ENCODE measurements around the gene LPAR2. TPM values are rescaled to one million over a fixed set of nuclear protein-coding genes. Genes with fewer than 3 reads are reported as not detected.

LPAR2 gene
- total and polyA plus RNA-seq, 2 of the 13 experiments (the other 11 are each of a cell fraction or from before 2014, with no cell fraction given): 0.86 to 3.6 TPM

- TF ChIP-seq, protein P1, sequence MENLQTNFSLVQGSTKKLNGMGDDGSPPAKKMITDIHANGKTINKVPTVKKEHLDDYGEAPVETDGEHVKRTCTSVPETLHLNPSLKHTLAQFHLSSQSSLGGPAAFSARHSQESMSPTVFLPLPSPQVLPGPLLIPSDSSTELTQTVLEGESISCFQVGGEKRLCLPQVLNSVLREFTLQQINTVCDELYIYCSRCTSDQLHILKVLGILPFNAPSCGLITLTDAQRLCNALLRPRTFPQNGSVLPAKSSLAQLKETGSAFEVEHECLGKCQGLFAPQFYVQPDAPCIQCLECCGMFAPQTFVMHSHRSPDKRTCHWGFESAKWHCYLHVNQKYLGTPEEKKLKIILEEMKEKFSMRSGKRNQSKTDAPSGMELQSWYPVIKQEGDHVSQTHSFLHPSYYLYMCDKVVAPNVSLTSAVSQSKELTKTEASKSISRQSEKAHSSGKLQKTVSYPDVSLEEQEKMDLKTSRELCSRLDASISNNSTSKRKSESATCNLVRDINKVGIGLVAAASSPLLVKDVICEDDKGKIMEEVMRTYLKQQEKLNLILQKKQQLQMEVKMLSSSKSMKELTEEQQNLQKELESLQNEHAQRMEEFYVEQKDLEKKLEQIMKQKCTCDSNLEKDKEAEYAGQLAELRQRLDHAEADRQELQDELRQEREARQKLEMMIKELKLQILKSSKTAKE (CRISPR knock-in tag; IDR thresholded peaks at IDR 0.05; ENCODE audit: borderline replicate concordance): no peak
Measured at GRCh38 chr19:19594381-19594780, 33.6 kb downstream of the LPAR2 start (continued).

- 46% methylated on average over 6 of the region's 10 CpGs for WGBS (ENCODE audit: low lambda C conversion rate)
- Histone ChIP-seq H3K4me1 (ENCODE audit: insufficient read depth, low read length) (peaks cover 5% of the 10 kb centered on the region), H3K4me2 (ENCODE audit: low read depth, low read length) (no peak overlapping the region), H3K79me2 (ENCODE audit: insufficient read depth, low read length) (no peaks in the 10 kb centered on the region), H2AFZ (ENCODE audit: low read length) (no peak overlapping the region), H3K27me3 (ENCODE audit: control insufficient read depth in 1 of 2, insufficient read depth in 2 of 2, low read length in 2 of 2) (peaks cover 0 to 7% of the 10 kb centered on the region in 2 experiments; a peak in 3 of 5 replicates), H3K9ac (ENCODE audit: insufficient read depth, low read depth, low read length) (no peak overlapping the region), H3K9me3 (ENCODE audit: low read length) (no peaks in the 10 kb centered on the region), H3K36me3 (replicated peaks in 1 of 2; ENCODE audit: control insufficient read depth in 1 of 2, insufficient read depth in 2 of 2, low read length in 2 of 2) (no peaks in the 10 kb centered on the region), H4K20me1 (ENCODE audit: insufficient read depth, low read length) (no peaks in the 10 kb centered on the region), H3K4me3 (replicated peaks in 1 of 3; ENCODE audit: insufficient read depth in 1 of 3, low read depth in 2 of 3, low read length in 3 of 3) (no peak overlapping the region), H3K27ac (ENCODE audit: extremely low read length, insufficient read depth, low read length) (no peak overlapping the region)
- POLR2A ChIA-PET: no interaction called here
- DNase-seq (ENCODE audit: low spot score): no peak
- BruUV-seq (replicated peaks): no TSS peak
- in situ Hi-C loops (cut with HindIII; ENCODE audit: extremely low pct_ligation_motif_present, low pct_unique_long_range_greater_than_20kb) (no loop called here), intact Hi-C loops (cut with micrococcal nuclease; ENCODE audit: unreplicated experiment) (no loop called here)
- no peak for TF ChIP-seq ZNF615 (CRISPR knock-in tag; IDR thresholded peaks at IDR 0.05; ENCODE audit: borderline replicate concordance)
- TF ChIP-seq, protein P2, sequence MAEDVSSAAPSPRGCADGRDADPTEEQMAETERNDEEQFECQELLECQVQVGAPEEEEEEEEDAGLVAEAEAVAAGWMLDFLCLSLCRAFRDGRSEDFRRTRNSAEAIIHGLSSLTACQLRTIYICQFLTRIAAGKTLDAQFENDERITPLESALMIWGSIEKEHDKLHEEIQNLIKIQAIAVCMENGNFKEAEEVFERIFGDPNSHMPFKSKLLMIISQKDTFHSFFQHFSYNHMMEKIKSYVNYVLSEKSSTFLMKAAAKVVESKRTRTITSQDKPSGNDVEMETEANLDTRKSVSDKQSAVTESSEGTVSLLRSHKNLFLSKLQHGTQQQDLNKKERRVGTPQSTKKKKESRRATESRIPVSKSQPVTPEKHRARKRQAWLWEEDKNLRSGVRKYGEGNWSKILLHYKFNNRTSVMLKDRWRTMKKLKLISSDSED (CRISPR knock-in tag; IDR thresholded peaks at IDR 0.05): no peak
- no peak for TF ChIP-seq MTA3 (CRISPR knock-in tag; IDR thresholded peaks at IDR 0.05)
- TF ChIP-seq, protein P3, sequence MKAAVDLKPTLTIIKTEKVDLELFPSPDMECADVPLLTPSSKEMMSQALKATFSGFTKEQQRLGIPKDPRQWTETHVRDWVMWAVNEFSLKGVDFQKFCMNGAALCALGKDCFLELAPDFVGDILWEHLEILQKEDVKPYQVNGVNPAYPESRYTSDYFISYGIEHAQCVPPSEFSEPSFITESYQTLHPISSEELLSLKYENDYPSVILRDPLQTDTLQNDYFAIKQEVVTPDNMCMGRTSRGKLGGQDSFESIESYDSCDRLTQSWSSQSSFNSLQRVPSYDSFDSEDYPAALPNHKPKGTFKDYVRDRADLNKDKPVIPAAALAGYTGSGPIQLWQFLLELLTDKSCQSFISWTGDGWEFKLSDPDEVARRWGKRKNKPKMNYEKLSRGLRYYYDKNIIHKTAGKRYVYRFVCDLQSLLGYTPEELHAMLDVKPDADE (CRISPR knock-in tag; IDR thresholded peaks at IDR 0.05): no peak
- no peak for TF ChIP-seq ZNF777 (CRISPR knock-in tag; IDR thresholded peaks at IDR 0.05)
- TF ChIP-seq FOXC1 (CRISPR knock-in tag; IDR thresholded peaks at IDR 0.05; ENCODE audit: borderline replicate concordance): no peak
- TF ChIP-seq SIN3A (IDR thresholded peaks at IDR 0.05; ENCODE audit: borderline replicate concordance, low read depth, low read length): no peak
- no peak for TF ChIP-seq MIER3 (CRISPR knock-in tag; IDR thresholded peaks at IDR 0.05; ENCODE audit: borderline replicate concordance)
- no peak for TF ChIP-seq TOE1 (CRISPR knock-in tag; IDR thresholded peaks at IDR 0.05)
- TF ChIP-seq MTF1 (CRISPR knock-in tag; IDR thresholded peaks at IDR 0.05): no peak
- TF ChIP-seq HDAC6 (IDR thresholded peaks at IDR 0.05; ENCODE audit: low read depth, low read length): no peak
- TF ChIP-seq IRF2 (CRISPR knock-in tag; IDR thresholded peaks at IDR 0.05): no peak
- no peak for TF ChIP-seq BORCS8-MEF2B (CRISPR knock-in tag; IDR thresholded peaks at IDR 0.05)
- no peak for TF ChIP-seq BCL6 (CRISPR knock-in tag; IDR thresholded peaks at IDR 0.05)
- no peak for TF ChIP-seq ZFP41 (CRISPR knock-in tag; IDR thresholded peaks at IDR 0.05; ENCODE audit: borderline replicate concordance)
- TF ChIP-seq ZBTB1 (CRISPR knock-in tag; IDR thresholded peaks at IDR 0.05; ENCODE audit: borderline replicate concordance): no peak
- TF ChIP-seq ZSCAN29 (CRISPR knock-in tag; conservative IDR thresholded peaks at IDR 0.05): no peak
- no peak for ATAC-seq
- no peak for FAIRE-seq
- CTCF ChIA-PET (ENCODE audit: low intra/inter-chr PET ratio, low total read pairs): no interaction called here
Measured at GRCh38 chr19:19592690-19593089, 35.3 kb downstream of the LPAR2 start.

Measured in HepG2 (cell line).